HEK293 (cell line): ENCODE measurements around the gene NR2F2.
A peak's percentile ranks its signal among the peaks of the same experiment; 100 is the strongest.

Experiments
- CTCF ChIA-PET: fragments of 350-600 bp; formaldehyde crosslinking; extraction: SDS; loops from one replicate; lab custom pipeline; 2021; ENCODE audit warnings: antibody characterized with exemption; lab: Yijun Ruan, JAX
- POLR2A ChIA-PET: fragments of 300-600 bp; formaldehyde crosslinking; extraction: SDS; loops from one replicate; lab custom pipeline; 2020; ENCODE audit warnings: antibody characterized with exemption, inconsistent platforms; lab: Yijun Ruan, JAX
- H3K27ac ChIP-seq: fragments of 200-500 bp; sonication (Bioruptor generic); 2 replicates; pipeline ENCODE4 v1.5.1; 2014; ENCODE audit warnings: low read depth, low read length, control low read depth, inconsistent platforms; ENCODE audit errors: extremely low read depth
- H3K36me3 ChIP-seq, 2 experiments: fragments of 200-500 bp in 1 of 2; sonication (Bioruptor generic) in 1 of 2; 1 replicate in 1 of 2; 2 replicates in 1 of 2; pipeline ENCODE4 v1.5.1; 2014 to 2017; ENCODE audit warnings: inconsistent platforms in 2 of 2, low read length in 2 of 2; ENCODE audit not compliant: control insufficient read depth in 2 of 2, insufficient read depth in 1 of 2
- H3K4me1 ChIP-seq: fragments of 200-500 bp; sonication (Bioruptor generic); 2 replicates; pipeline ENCODE4 v1.5.1; 2014; ENCODE audit warnings: mild to moderate bottlenecking, low read length, inconsistent platforms; ENCODE audit not compliant: control insufficient read depth, insufficient read depth
- H3K4me3 ChIP-seq: 2 replicates; pipeline ENCODE4 v1.5.1; 2011; ENCODE audit warnings: low read depth, mild to moderate bottlenecking, control low read depth, low read length, moderate library complexity
- H3K9me3 ChIP-seq: fragments of 200-500 bp; sonication (Bioruptor generic); 2 replicates; pipeline ENCODE4 v1.5.1; 2014; ENCODE audit warnings: low read depth, low read length, inconsistent platforms; ENCODE audit not compliant: control insufficient read depth, insufficient read depth
- ATF2 ChIP-seq: fragments of 450-650 bp; formaldehyde crosslinking; IDR thresholded peaks from 2 replicates; pipeline ENCODE4 v1.5.1; 2016; ENCODE audit warnings: missing biosample characterization, missing genetic modification characterization, low read depth
- BCL11A ChIP-seq: fragments of 450-650 bp; formaldehyde crosslinking; IDR thresholded peaks from 2 replicates; pipeline ENCODE4 v1.5.1; 2016; ENCODE audit warnings: low read depth, missing biosample characterization, missing genetic modification characterization
- KLF16 ChIP-seq: fragments of 450-650 bp; formaldehyde crosslinking; IDR thresholded peaks from 2 replicates; pipeline ENCODE4 v1.5.1; 2017; ENCODE audit warnings: missing biosample characterization, missing genetic modification characterization
- SCRT1 ChIP-seq: fragments of 450-650 bp; formaldehyde crosslinking; IDR thresholded peaks from 2 replicates; pipeline ENCODE4 v1.5.1; 2016; ENCODE audit warnings: missing biosample characterization, missing genetic modification characterization, borderline replicate concordance
- SETDB1 ChIP-seq: IDR thresholded peaks from one replicate; pipeline ENCODE4 v1.6.1; 2017; ENCODE audit warnings: mild to moderate bottlenecking, low read length, moderate library complexity, mixed read lengths; ENCODE audit not compliant: insufficient read length
- ZFHX2 ChIP-seq: fragments of 450-650 bp; formaldehyde crosslinking; conservative IDR thresholded peaks from 2 replicates; pipeline ENCODE4 v1.5.1; 2016; ENCODE audit warnings: missing biosample characterization, missing genetic modification characterization
- ZFP37 ChIP-seq: fragments of 450-650 bp; formaldehyde crosslinking; IDR thresholded peaks from 2 replicates; pipeline ENCODE4 v1.5.1; 2016; ENCODE audit warnings: missing biosample characterization, missing genetic modification characterization
- ZNF114 ChIP-seq: fragments of 450-650 bp; formaldehyde crosslinking; IDR thresholded peaks from 2 replicates; pipeline ENCODE4 v1.5.0; 2017; ENCODE audit warnings: missing biosample characterization, missing genetic modification characterization
- ZNF501 ChIP-seq: fragments of 450-650 bp; formaldehyde crosslinking; IDR thresholded peaks from 2 replicates; pipeline ENCODE4 v1.5.1; 2016; ENCODE audit warnings: missing biosample characterization, missing genetic modification characterization
- ZNF544 ChIP-seq: fragments of 450-650 bp; formaldehyde crosslinking; IDR thresholded peaks from 2 replicates; pipeline ENCODE4 v1.5.0; 2017; ENCODE audit warnings: missing biosample characterization, missing genetic modification characterization
- ZNF600 ChIP-seq: fragments of 450-650 bp; formaldehyde crosslinking; IDR thresholded peaks from 2 replicates; pipeline ENCODE4 v1.5.1; 2016; ENCODE audit warnings: missing biosample characterization, missing genetic modification characterization
- ZNF777 ChIP-seq: fragments of 450-650 bp; formaldehyde crosslinking; IDR thresholded peaks from 2 replicates; pipeline ENCODE4 v1.5.1; 2017; ENCODE audit warnings: missing biosample characterization, missing genetic modification characterization, borderline replicate concordance
- ZNF792 ChIP-seq: fragments of 450-650 bp; formaldehyde crosslinking; IDR thresholded peaks from 2 replicates; pipeline ENCODE4 v1.5.1; 2016; ENCODE audit warnings: missing biosample characterization, missing genetic modification characterization

The NR2F2 gene

GRCh38 chr15:96381463-96381862, 51.0 kb downstream of the NR2F2 start:
- no peak overlapping the region for H3K27ac ChIP-seq
- H3K9me3 ChIP-seq = no peaks in the 10 kb centered on the region
- POLR2A ChIA-PET = no interaction called here
- TF ChIP-seq ZNF600 (no peak), ZFHX2 (tag by site-specific recombination) (peak; percentile 24; the same call in 1 of the 2 replicates)
- TF ChIP-seq, all 188 proteins: peak for 1
- Histone ChIP-seq H3K4me3 (no peak overlapping the region), H3K4me1 (no peaks in the 10 kb centered on the region), H3K36me3 (no peaks in the 10 kb centered on the region; a peak in 1 of 3 replicates)
- CTCF ChIA-PET = interaction anchor here (0.6 to 0.8 kb wide), 2 partner anchors 21 to 909 kb away, joined by 3 read pairs; no protein-coding TSS in a partner anchor

GRCh38 chr15:96385195-96385594, 54.7 kb downstream of the NR2F2 start:
- no peaks in the 10 kb centered on the region; a peak in 1 of 3 replicates for H3K36me3 ChIP-seq
- H3K9me3 ChIP-seq = no peaks in the 10 kb centered on the region
- POLR2A ChIA-PET = no interaction called here
- CTCF ChIA-PET = no interaction called here
- no peak overlapping the region for H3K27ac ChIP-seq
- TF ChIP-seq SETDB1 (peak; percentile 21), ZNF114 (tag by site-specific recombination) (no peak), KLF16 (no peak), BCL11A (no peak), ZNF544 (tag by site-specific recombination) (no peak), ZNF501 (tag by site-specific recombination) (no peak), ZNF777 (tag by site-specific recombination) (no peak), ZFP37 (no peak)
- no peak overlapping the region for H3K4me3 ChIP-seq
- no peaks in the 10 kb centered on the region for H3K4me1 ChIP-seq

GRCh38 chr15:96388673-96389072, 58.2 kb downstream of the NR2F2 start:
- CTCF ChIA-PET = interaction anchor here (0.7 kb wide), 1 partner anchor 32 kb away, joined by 3 read pairs; no protein-coding TSS in a partner anchor
- POLR2A ChIA-PET = no interaction called here

More at GRCh38 chr15:96388673-96389072, 58.2 kb downstream of the NR2F2 start:
- H3K27ac ChIP-seq = no peak overlapping the region
- TF ChIP-seq ZNF792 (tag by site-specific recombination) = no peak
- TF ChIP-seq ATF2 = peak; percentile 62
- no peak for TF ChIP-seq SCRT1 (tag by site-specific recombination)
- no peak overlapping the region for H3K4me3 ChIP-seq
- H3K4me1 ChIP-seq = no peaks in the 10 kb centered on the region
- no peaks in the 10 kb centered on the region; a peak in 1 of 3 replicates for H3K36me3 ChIP-seq
- H3K9me3 ChIP-seq = no peaks in the 10 kb centered on the region
